Cardiac muscle cell (in vitro differentiated cells and primary cell): Measurements from ENCODE around the gene LRTM2. TPM values are rescaled to one million over a fixed set of nuclear protein-coding genes. Genes with fewer than 3 reads are reported as not detected.

ENCODE experiments used
- DNase-seq, 2 donors: peaks; one replicate each; pipeline versions ENCODE4 v3.0.0 to v3.0.0-alpha.2; 2010 to 2017; ENCODE audit warnings: low read depth in 1 of 2, low spot score in 1 of 2
- H3K27ac ChIP-seq: fragments of 200-600 bp; sonication (generic); 2 replicates; pipeline ENCODE4 v1.5.1; 2016
- H3K27me3 ChIP-seq: fragments of 200-600 bp; sonication (generic); 2 replicates; pipeline ENCODE4 v1.6.0; 2016; ENCODE audit warnings: control low read depth
- H3K36me3 ChIP-seq: fragments of 200-600 bp; sonication (generic); 2 replicates; pipeline ENCODE4 v1.5.1; 2016; ENCODE audit warnings: control low read depth
- H3K4me1 ChIP-seq: fragments of 200-600 bp; sonication (generic); 2 replicates; pipeline ENCODE4 v1.8.1; 2017; ENCODE audit warnings: low read depth, mild to moderate bottlenecking, mixed run types
- H3K4me3 ChIP-seq: fragments of 200-600 bp; sonication (generic); 2 replicates; pipeline ENCODE4 v1.5.1; 2016; ENCODE audit warnings: mild to moderate bottlenecking
- H3K9me3 ChIP-seq: fragments of 200-600 bp; sonication (generic); 2 replicates; pipeline ENCODE4 v1.5.1; 2017; ENCODE audit warnings: low read depth, mild to moderate bottlenecking, control low read depth
- polyA plus RNA-seq: library from polyadenylated mRNA; unstranded; fragments of >200 nt; fragmentation: Nextera tagmentation; extraction: Ambion mirVana; gene quantifications from 2 replicates; pipeline ENCODE4 v1.2.1, GENCODE V29; 2016
- total RNA-seq: library from RNA; depleted of rRNA; stranded (reverse); fragments of >200 nt; gene quantifications from 2 replicates; pipeline ENCODE4 v1.2.3, GENCODE V29; 2016
- TF ChIP-seq, protein P1 (sequence below): IDR thresholded peaks from 2 replicates; pipeline ENCODE4 v1.5.1; 2012; ENCODE audit warnings: low read depth, mild to moderate bottlenecking, low read length

LRTM2 gene
- not detected in 2 replicates for total RNA-seq
- polyA plus RNA-seq: not detected in 2 replicates

DNA sequence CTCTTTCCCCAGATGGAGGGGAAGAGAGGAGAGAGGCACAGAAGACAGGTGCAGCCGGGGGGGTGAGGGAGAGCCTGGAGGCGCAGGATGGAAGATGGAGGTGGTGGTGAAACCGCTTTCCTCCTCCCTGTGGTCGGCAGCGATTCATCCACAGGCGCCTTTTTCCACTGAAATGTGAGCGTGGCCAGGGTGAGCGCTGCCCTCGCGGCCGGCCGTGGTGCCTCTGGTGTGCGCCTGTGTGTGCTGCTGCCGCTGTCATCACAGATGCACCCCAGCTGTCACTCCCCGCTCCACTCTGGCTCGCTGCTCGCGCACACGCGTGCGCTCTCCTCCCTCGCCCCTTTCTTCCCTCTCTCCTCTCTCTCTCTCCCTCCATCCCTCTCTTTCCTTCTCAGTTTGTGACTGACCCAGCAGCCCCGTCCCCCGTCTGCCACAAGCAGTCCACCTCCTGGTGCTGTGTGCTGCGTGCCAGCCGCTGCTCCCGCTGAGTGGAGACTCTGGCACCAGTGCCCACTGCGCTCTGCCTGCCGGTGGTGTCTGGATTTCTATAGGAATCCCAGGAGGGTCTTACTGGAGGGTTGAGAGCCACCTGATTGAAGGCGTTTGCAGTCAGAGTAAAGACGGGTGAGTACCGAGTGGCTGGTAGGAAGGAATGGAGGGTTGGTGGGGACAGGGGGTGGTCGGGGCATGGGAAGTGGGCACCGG, at the start of gene LRTM2:
TSS of gene LRTM2 (plus strand) at position 375 of the 705 bp plus-strand sequence. CDS start 7,584 bp downstream, outside the sequence.
- no peak for DNase-seq
- Histone ChIP-seq H3K27me3 (peaks cover 41% of the 10 kb centered on the region), H3K36me3 (no peaks in the 10 kb centered on the region), H3K4me3 (no peak within 1 kb of the TSS), H3K4me1 (peaks cover 11% of the 10 kb centered on the region), H3K27ac (no peak within 1 kb of the TSS), H3K9me3 (no peaks in the 10 kb centered on the region)
- TF ChIP-seq, protein P1, sequence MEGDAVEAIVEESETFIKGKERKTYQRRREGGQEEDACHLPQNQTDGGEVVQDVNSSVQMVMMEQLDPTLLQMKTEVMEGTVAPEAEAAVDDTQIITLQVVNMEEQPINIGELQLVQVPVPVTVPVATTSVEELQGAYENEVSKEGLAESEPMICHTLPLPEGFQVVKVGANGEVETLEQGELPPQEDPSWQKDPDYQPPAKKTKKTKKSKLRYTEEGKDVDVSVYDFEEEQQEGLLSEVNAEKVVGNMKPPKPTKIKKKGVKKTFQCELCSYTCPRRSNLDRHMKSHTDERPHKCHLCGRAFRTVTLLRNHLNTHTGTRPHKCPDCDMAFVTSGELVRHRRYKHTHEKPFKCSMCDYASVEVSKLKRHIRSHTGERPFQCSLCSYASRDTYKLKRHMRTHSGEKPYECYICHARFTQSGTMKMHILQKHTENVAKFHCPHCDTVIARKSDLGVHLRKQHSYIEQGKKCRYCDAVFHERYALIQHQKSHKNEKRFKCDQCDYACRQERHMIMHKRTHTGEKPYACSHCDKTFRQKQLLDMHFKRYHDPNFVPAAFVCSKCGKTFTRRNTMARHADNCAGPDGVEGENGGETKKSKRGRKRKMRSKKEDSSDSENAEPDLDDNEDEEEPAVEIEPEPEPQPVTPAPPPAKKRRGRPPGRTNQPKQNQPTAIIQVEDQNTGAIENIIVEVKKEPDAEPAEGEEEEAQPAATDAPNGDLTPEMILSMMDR: no peak

DNA sequence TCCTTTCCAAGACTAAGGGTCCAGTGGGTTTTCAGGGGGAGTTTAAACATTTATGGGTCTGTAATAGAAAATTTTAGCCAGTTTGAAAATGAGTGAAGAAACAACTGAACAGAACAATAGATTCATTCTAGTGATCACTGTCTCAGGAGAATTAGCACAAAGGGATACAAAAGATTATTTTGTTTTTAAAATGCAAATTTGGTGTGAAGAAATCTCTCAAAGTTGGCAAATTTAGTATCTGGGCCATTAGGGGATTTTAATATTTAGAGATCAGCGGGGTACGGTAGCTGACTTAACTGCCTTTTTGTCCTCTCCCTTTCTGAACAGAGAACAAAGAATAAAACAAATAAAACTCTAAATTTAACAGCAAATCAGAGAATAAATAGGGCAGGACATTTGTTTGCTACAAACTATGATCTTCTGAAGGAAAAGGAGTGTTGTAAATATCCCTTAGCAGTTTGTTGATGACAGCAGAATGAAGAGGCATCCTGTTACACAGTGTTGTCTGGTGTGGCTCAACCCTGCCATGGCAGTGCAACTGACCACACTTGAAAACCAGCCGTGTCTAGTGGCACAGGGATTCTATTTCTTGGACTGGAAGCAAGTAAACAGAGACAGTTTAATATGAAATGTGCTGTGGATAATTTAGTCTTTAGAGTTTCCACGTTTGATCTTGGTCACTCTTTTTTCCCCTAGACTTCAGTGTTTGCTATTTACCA, 46.3 kb upstream of the LRTM2 start:
- Histone ChIP-seq H3K9me3 (no peaks in the 10 kb centered on the region), H3K4me3 (no peak overlapping the region), H3K36me3 (no peaks in the 10 kb centered on the region), H3K27me3 (no peaks in the 10 kb centered on the region), H3K27ac (no peak overlapping the region), H3K4me1 (peaks cover 18% of the 10 kb centered on the region)
- TF ChIP-seq, protein P1: no peak
- DNase-seq: peak in 1 of 2 donors; percentile 43

DNA sequence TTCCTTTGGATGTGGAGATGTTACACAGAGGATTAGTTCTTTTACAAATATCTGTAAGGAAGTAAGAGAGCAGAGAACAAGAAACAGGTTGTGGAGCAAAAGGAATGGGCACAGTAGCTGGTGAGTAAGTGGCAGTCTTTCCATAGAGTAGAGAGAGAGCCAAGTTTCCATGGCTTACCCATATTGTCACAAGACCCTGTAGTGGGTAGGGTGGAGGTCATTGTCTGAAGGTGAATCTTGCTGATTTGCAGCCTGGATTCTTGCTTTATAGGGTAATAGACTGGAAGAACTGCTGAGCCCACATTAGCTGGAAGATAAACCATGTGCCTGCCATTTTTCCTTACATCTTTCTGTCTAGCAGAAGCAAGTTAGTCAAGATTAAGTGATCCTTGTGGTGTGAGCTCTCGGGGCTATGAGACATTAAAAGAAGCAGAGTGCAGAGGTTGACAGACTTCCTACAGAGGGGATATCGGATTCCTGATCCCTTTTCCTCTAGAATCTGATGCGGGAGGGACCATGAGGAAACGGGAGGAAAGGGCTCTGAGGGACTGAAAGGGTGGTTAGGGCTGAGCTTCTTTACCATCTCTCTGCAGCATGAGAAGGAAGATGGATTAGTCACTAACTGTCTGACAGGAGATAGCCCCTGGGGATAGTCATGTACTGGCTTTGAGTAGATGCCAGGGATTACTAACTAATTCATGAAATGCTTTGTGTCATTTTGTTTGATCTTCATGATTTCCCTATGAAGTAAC, 44.0 kb upstream of the LRTM2 start:
- Histone ChIP-seq H3K4me3 (no peak overlapping the region), H3K27me3 (no peaks in the 10 kb centered on the region), H3K9me3 (no peaks in the 10 kb centered on the region), H3K4me1 (peaks cover 22% of the 10 kb centered on the region), H3K27ac (no peak overlapping the region), H3K36me3 (no peaks in the 10 kb centered on the region)
- DNase-seq: peak in 1 of 2 donors; percentile 60
- TF ChIP-seq, protein P1: no peak

DNA sequence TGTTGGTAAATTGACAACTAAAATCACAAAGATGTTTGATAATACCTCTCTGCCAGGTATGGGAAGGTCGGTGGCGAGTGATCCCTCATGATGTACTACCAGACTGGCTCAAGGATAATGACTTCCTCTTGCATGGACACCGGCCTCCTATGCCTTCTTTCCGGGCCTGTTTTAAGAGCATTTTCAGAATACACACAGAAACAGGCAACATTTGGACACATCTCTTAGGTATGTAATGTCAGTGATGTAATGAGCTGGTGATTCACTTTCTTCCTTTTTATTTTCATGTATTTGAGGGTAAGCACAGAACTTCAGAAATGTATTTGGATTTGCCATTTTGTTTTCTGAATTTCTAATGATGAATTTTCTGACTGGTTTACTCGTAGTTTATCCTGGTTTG, 42.6 kb upstream of the LRTM2 start:
- TF ChIP-seq, protein P1: no peak
- Histone ChIP-seq H3K9me3 (no peaks in the 10 kb centered on the region), H3K4me3 (no peak overlapping the region), H3K36me3 (no peaks in the 10 kb centered on the region), H3K4me1 (peaks cover 35% of the 10 kb centered on the region), H3K27me3 (no peaks in the 10 kb centered on the region), H3K27ac (no peak overlapping the region)
- peak in 1 of 2 donors; percentile 64 for DNase-seq

DNA sequence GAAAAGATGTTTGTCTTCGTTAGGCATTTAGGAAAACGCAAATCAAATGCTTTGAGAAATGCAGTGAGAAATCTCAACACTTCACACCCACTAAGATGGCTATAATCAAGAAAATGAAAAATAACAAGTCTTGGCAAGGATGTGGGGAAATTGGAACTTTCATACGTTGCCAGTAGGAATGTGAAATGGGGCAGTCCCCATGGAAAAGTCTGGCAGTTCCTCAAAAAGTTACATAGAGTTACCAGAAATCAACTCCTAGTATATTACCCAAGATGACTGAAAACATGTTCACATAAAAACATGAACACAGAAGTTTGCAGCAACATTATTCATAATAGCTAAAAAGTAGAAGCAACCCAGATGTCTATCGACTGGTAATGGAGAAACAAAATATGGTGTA, 41.5 kb upstream of the LRTM2 start:
- DNase-seq: peak in 1 of 2 donors; percentile 65
- H3K27me3 ChIP-seq: no peaks in the 10 kb centered on the region
- peaks cover under 1% of the 10 kb centered on the region for H3K36me3 ChIP-seq
- no peaks in the 10 kb centered on the region for H3K9me3 ChIP-seq
- TF ChIP-seq, protein P1: no peak
- no peak overlapping the region for H3K4me3 ChIP-seq
- H3K27ac ChIP-seq: no peak overlapping the region
- peaks cover 33% of the 10 kb centered on the region for H3K4me1 ChIP-seq
